ENCODE data around the gene FABP3. TPM values are rescaled to one million over a fixed set of nuclear protein-coding genes. Genes with fewer than 3 reads are reported as not detected.

The FABP3 gene
- total and polyA plus RNA-seq, 2 of the 8 experiments (the other 6 are each of a cell fraction or from before 2014, with no cell fraction given) = 34.8 to 43.9 TPM

DNA sequence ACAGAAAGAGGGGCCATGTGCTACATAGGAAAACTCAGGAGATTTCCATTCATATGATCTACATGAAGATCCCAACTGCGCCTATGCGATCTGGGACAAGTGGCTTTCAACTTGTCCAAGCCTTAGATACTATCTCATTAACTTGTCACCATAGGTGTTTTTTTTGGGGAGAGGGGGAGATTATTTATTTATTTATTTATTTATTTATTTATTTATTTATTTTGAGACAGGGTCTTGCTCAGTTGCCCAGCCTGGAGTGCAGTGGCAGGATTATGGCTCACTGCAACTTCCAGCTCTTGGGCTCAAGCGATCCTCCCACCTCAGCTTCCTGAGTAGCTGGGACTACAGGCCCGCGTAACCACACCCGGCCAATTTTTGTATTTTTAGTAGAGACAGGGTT, 11.3 kb downstream of the FABP3 start (continued):
- TF ChIP-seq CHD7 (IDR thresholded peaks at IDR 0.05; ENCODE audit: insufficient replicate concordance, low read length) (no peak), RXRA (IDR thresholded peaks at IDR 0.05; ENCODE audit: insufficient read depth, low read depth, low read length) (no peak), JUND (IDR thresholded peaks at IDR 0.05; ENCODE audit: low read length) (no peak), JUN (IDR thresholded peaks at IDR 0.05; ENCODE audit: low read depth, low read length) (no peak), ZNF274 (IDR thresholded peaks at IDR 0.05; ENCODE audit: borderline replicate concordance, extremely low read depth, low read length) (no peak)

Data from H1 (cell line).